Right lobe of liver (tissue), 4 donors: ENCODE results near the gene AVPI1.

Experiments used
- POLR2A ChIP-seq: fragments of 450-650 bp; IDR thresholded peaks from one replicate; pipeline ENCODE4 v1.6.1; 2017; ENCODE audit warnings: antibody characterized with exemption, mild to moderate bottlenecking
- TF ChIP-seq, protein P1 (sequence below), 4 donors: fragments of 200-600 bp in 3 of 4; fragments of 450-650 bp in 1 of 4; IDR thresholded peaks; one replicate each; pipeline versions ENCODE4 v1.5.1 to v1.8.0; 2016 to 2022; ENCODE audit warnings: antibody characterized with exemption in 4 of 4, mild to moderate bottlenecking in 2 of 4
- donor health status: DM: no; HTN: no; CAD: no.
- donor health status: DM: no; HTN: no; CAD: no.
- donor health status: DM: no; HTN: yes; CAD: no.

DNA sequence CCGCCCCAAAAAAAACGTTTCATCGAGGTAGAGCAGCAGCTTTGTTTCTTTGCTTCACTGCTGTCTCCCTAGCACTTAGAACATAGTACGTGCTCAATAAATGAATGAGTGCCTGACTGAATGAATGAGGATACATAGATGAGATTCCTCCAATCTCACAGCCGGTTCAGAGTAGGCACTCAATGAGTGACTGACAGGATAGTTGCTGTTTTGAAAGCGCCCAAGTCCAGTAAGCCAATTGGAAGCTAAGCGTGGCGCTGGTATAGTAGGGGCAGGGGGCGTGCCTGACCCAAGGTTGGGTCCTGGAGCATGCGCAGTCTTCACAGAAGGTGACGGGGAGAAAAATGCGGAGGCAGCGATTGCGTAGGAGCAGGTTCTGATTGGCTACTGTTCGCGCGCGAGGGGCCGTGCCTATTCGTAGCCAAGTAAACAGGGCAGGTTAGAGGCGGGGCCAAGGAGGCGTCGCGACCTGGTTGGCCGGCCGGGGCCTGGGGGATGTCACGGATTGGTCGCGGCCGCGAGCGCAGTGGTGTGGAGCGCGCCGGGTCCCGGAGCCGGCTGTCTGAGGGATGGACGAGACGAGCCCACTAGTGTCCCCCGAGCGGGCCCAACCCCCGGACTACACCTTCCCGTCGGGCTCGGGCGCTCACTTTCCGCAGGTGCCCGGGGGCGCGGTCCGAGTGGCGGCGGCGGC is 46.7 kb downstream of the AVPI1 start, which contains the start of gene PI4K2A:
- TF ChIP-seq, protein P1, sequence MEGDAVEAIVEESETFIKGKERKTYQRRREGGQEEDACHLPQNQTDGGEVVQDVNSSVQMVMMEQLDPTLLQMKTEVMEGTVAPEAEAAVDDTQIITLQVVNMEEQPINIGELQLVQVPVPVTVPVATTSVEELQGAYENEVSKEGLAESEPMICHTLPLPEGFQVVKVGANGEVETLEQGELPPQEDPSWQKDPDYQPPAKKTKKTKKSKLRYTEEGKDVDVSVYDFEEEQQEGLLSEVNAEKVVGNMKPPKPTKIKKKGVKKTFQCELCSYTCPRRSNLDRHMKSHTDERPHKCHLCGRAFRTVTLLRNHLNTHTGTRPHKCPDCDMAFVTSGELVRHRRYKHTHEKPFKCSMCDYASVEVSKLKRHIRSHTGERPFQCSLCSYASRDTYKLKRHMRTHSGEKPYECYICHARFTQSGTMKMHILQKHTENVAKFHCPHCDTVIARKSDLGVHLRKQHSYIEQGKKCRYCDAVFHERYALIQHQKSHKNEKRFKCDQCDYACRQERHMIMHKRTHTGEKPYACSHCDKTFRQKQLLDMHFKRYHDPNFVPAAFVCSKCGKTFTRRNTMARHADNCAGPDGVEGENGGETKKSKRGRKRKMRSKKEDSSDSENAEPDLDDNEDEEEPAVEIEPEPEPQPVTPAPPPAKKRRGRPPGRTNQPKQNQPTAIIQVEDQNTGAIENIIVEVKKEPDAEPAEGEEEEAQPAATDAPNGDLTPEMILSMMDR (IDR thresholded peaks at IDR 0.05) = no peak
- TF ChIP-seq POLR2A = peak; percentile 96
